SKM-1 (cell line): Measurements from ENCODE around the gene GLRA3.
A peak's percentile ranks its signal among the peaks of the same experiment; 100 is the strongest.
"Not testable (repeated sequence)": the region's sequence is repeated elsewhere in the genome, so short reads cannot be mapped to it uniquely, and the experiment has no call there.

Source experiments
- DNase-seq: peaks from one replicate; lab custom pipeline; 2025; ENCODE audit not compliant: unreplicated experiment; lab: John Stamatoyannopoulos, UW

The GLRA3 gene

DNA sequence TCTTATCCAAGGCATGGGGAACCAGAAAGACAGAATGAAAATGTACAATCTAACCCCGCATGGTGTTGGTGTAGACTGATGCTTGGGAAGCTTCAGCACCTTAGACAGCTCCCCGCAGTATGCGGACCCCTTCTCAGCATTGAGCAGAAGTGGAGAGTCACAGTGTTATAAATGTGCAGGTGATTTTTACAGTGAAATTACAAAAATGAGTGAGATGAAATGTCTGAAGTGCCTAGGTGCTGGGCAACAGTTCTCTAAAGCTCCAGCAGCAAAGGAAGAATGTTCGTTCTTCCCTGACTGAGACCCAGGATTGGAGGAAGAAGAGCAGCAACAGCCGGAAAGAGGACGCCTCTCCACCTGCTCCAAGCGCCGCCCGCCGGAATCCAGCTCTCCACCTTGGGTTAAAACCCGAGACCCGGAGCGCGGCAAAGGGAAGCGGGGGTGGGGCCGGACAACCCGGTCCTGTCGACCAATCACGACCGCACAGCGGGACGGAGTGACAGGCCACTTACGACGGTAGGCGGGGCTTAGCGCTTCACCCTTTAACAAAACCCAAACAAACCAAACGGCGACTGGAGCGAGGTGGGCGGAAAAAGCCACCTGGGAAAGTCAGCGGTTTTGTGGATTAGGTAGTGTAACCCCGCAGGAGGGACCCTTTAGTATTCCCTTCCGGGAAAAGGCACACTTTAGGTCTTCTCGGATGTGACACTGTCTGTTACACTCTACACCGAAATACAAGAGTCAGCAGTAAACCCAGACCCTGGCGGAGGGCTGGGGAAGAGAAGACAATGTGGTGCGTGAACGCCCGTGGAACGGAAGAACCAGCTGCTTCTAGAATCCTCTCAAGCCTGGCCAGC is at the start of gene GLRA3:
Gene GLRA3, minus strand, starts transcription at position 403 of the 857 bp plus-strand sequence. CDS start 436 bp downstream, outside the sequence.
- DNase-seq, result no peak

DNA sequence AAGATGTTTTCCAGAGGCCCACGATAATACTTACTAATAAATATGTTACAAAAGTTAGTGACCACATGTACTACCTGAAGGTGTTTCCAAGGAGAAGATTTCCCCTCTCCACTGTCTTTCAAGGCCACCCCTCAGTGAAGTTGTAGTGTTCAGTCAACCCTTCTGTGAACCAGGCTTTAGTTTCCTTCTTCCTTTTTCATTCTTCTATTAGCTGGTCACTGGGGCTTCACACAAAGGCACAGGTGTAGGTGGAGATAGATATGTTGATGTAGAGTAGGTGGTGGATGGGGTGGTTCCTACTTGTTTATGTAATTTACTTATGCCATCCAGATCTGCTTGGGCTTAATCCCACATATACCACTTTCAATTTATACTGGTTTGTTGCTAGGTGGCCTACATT is 45.9 kb upstream of the GLRA3 start:
- DNase-seq, result no peak

DNA sequence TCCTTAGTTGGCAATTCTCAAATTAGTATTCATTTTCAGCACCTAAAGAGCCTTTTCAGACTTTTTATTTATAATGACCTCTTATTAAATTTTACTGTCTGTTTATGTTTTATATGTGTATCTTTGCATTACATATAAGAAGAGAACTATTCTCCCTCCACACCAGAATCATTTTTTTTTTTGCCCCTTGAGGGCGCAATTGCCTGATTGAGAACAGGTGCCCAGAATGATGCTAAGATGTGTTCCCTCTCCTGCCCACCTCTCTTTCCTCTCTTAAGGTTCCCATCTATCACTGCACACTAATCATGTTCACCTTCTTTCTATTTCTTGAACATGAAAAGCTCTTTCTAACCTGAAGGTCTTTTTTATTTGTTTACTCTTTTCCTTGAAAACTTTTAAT is 44.9 kb upstream of the GLRA3 start:
- DNase-seq, result peak; percentile 8

DNA sequence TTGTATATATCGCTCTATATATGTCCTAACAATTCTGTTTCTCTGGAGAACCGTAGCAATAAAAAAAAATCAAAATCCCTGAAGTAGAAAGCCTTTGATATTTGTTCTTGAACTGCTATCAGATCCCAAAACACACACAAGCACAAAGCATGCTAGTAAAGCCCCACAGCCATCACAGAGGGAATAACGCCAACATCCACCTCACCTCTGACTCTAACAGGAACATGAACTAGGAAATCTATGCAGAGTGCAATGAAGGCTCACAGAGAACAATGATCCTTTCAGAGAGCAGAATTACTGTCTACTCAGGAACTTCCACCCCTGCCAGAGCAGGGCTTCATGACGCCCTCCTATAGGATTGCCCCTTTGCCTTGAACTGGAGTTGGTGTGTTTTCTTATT is 44.1 kb upstream of the GLRA3 start:
- DNase-seq, result not testable (repeated sequence)

DNA sequence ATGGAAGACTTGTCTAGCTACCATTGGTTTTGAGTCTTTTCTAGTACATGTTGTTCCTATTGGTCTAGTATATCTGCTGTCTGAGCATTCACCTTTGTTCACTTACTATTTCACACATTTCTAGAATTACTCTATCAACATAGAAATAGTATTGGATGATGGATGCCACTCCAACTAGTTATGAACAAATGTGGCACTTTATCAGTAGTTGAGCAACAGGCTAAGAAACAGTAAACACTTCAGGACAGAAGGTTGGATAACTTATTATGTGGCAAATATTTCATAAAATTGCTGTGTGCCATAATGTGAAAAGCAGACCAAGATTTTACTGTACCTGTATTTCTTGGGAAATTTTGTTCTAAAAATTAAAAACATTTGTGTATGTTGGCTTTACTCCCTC is 42.4 kb upstream of the GLRA3 start:
- no peak for DNase-seq

DNA sequence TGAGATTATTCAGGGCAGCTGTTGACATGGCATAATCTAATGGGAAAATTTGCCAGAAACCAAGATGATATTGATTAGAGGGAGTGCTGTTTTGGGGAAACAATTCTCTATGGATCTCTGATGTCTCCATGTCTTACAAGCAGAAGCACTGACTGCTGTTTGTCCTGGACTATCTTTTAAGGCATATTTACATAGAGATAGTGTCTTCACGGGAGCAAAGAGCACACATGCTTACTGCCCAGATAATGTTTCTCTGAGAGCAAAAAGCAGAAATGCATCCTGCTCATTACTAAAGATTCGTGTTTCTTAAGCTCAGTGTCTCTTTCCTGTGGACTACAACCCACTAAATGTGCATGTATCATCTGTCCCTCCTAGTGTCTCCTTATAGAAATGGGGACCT is 41.3 kb upstream of the GLRA3 start:
- no peak for DNase-seq

DNA sequence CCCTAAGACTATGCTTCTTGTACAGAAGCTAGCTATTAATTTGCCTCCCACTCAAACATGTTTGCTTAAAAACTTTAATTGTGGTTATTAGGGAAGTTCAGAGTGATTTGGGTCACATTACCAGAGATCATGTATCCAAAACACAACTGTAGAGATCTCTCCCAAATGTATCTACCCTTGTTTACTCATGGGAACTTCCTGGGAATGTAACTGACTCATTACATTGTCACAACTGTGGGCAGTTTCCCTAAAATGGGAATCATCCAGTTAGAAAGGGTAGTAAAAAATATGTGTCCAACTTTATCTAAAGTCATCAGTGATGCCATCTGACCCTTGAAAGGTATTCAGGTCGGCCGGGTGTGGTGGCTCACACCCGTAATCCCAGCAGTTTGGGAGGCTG is 40.3 kb upstream of the GLRA3 start:
- no peak for DNase-seq

DNA sequence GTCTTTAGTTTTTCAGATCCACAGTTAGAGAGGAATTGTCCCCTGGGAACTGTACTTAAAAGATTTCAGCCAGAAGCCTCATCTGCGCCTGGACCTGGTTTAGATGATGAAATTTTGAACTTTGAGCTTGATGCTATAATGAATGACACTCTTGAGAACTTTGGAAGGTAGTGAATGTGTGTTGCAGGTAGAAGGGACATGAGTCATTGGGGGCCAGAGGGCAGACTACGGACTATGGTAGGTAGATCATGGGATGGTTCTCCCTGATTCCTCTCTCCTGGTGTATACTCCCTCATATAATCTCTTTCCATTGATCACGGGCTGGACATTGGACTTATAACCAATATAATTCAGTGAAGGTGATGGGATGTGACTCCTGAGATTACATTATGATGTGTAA is 38.9 kb upstream of the GLRA3 start:
- no peak for DNase-seq

DNA sequence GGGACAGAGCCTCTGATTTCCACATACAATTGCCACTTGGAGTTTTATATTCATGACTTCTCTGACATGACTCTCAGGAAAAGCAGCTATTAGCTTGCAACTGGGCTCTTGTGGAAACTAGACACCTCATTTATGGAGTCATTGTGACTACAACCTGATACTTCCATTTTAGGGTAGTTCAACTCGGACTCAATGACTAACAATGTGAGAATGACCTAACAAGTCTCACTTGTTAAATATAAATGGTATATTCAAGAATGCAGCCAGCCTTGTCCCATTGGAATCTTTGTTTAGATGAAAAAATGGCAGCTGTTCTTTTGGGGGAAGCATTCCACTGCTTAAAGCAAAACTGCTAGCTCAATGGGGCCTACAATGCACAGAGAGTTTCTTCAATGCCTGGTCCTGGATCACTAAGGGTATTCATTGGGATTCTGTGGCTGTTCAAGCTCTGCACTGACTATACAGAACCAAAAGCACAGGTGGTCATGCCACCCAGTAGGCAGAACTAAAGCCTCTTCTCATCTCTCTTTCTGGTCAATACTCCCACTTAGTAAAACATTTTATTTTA is 36.5 kb upstream of the GLRA3 start:
- no peak for DNase-seq

DNA sequence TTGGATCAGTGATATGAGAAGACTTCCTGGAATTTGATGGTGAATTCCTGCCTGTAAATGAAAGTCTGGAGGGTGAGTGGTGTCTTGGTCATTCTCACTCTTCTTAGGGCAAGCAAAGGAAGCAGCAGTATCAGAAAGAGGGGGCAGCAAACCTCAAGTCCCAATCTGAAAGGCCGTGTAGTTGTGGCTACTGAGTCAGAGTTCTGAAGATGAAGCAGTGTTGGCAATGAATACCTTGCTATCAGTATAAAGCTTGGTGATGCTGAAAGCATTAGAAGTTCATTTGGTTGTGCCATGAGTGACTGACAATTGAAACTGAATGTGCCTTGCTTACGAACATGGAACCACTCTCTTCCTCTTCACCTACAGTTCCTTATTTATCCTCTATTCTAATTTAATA is 35.0 kb upstream of the GLRA3 start:
- DNase-seq, result no peak

DNA sequence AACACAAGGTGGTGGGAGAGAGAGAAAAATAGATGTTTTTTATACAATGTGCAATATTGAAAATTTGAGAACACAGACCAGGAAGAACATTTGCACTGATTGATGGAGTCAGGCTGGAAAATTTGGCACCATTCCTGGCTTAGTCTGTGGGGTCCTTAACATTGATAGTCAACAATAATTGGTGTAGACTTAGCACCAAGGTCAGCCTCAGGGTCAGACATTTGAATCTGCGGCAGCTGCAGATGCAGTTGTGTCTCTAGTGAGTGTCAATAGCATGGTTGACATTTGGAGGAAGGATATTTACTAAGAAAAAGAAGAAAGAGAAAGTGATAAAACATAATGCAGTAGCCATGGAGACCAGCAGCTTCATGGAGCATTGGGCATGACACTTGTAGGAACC is 31.5 kb upstream of the GLRA3 start:
- no peak for DNase-seq

DNA sequence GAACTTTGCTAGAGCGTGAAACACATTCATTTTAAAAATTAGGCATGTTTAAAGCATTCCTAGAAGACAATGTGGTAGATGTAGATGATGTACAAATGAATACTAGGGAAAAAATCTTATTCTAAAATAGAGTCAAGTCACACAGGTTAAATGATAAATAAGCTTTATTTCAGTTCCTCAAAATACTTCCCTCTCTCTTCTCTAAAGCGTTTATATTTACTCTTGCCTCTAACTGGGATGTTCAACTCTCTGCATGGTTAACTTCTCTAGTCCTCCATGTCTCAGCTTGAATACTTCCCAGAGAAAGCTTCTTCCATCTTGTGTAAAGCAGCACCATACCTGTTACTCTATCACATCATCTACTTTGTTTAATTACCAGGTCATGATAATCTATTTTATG is 30.9 kb upstream of the GLRA3 start:
- DNase-seq, result peak; percentile 4

DNA sequence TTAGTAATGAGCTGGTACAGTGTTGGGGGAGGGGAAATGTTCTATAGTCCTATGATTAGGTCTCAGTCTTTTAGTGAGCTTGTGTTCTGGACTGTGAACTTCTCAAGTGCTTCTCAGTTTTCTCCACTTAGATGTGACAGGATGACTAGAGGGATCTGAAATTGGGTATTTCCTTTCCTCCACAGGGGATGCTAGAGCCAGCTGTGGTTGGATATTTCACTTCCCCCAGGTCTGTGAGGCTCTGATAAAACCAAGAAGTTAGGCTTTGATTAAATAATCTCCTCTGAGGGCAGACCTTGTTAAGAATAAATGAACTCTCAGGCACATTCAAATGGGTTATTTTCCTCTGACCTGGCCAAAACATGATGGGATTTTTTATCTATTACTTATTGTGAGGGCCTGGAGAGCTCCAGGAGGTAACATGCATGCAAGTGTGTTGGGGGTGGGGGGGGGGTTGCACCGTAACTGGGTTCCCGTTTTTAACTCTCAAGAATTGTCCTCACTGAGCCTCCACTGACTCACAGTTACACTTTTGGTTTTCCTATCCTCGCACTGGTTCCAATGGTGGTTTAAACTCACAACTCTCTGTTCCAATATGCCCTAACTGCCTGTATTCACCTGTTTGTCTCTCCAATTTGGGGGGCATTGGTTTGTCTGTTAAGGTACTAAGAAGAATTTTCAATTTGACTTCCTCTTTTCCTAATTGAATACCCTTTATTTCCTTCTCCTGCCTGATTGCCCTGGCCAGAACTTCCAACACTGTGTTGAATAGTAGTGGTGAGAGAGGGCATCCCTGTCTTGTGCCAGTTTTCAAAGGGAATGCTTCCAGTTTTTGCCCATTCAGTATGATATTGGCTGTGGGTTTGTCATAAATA is 28.1 kb upstream of the GLRA3 start:
- no peak for DNase-seq

DNA sequence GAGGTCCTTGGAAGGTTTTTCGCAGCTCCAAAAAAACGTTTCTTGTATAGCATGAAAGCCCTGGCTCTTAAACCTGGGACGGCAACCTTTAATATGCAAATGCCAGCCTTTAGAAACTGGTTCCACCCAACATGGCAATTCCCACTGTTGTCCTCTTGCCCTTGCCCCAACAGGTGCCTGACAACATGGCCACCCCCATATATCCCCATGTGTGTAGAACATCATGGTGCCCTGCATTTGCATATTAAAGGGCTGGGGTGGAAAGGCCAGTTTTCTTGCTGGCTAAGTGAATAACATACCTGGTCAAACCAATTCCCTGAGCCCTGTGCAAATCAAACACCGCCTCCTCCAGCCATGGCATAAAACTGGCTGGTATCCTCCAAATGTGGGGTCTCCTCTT is 26.0 kb upstream of the GLRA3 start:
- no peak for DNase-seq

DNA sequence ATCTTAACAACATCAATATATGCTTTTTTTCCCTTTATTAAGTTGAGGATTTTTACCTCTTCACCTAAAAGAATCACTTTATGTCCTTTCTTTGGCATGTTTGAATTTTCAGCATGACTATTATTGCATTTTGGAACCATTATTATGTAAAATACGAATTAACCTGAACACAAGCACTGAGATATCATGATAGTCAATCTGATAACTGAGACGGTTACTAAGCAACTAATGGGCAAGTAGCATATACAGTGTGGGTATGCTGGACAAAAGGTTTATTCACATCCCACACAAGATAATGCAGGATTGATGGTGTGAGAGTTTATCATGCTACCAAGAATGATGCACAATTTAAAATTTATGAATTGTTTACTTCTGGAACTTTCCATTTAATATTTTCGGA is 24.6 kb upstream of the GLRA3 start:
- no peak for DNase-seq

DNA sequence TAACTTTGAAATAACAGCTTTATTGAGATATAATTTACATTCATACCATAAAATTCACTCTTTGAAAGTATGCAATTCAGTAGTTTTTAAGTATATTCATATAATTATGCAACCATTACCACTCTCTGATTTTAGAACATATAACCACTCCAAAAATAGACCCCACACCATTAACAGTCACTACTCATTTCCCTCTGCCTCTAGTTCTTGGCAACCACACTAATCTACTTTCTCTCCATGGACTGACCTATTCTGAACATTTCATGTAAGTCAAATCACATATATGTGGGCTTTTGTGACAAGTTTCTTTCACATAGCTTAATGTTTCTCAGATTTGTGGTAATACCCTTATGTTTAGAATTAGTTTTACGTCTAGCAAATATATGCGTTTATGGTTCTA is 19.5 kb upstream of the GLRA3 start:
- DNase-seq, result no peak

DNA sequence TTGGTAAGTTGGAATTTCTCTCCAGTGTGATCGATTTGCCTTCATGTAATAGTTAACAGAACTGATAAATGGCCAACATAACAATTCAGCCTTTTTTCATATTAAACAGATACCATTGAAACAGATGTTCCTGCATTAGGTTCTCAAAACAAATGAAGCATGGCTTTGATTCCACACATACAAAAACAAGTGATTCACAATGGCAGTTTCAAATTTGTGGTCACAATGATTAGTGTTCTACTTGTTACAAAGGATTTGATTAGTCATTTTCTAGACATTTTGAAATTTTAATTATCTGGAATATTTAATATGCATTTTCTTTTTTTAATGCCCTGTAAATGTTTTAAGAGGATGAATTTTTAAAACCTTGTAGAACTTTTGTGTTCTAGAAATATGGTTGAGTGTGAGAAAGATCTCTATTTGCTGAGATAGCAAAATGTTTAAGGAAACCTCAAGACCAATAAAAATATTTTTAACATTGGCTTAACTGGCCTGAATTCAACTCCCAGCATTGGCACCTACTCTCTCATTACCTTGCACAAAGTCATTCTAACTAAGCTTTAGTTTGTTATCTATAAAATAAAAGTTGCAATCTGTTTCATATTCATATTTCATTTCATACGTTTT is 18.9 kb upstream of the GLRA3 start:
- DNase-seq, result no peak

DNA sequence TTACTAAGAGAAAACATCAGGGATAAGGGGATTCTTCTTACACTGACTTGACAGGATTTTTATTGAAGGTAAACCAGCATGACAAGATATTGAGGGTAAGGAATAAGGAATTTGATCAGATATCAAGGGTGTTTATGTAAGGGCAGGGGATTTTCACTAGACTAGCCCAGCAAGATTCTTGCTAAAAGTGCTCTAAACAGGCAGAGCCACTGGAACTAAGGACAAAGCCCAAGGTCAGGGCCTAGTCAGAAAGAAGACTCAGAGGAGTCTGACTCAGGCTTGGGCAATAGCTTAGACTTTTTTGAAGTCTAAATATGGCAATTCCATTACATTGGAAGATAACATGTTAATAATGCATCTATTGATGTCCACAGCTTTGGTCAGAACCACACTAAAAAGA is 6.5 kb upstream of the GLRA3 start:
- DNase-seq, result no peak

DNA sequence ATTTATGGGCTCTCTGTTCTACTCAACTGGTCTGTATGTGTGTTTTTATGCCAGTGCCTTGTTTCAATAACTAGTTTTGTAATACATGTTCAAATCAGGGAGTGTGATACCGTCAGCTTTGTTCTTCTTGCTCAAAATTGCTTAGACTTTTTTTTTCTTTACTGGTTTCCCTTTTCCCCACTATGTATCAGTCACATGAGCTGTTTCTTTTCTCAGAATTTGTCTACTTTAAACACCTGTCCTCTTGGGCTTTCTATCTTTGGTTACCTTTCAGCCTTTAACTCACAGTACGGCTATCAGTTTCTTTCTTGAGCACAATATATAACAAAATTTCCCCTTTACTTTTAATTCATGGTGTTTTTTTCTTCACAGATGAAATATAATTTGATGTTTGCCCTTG is 5.4 kb upstream of the GLRA3 start:
- DNase-seq, result no peak

DNA sequence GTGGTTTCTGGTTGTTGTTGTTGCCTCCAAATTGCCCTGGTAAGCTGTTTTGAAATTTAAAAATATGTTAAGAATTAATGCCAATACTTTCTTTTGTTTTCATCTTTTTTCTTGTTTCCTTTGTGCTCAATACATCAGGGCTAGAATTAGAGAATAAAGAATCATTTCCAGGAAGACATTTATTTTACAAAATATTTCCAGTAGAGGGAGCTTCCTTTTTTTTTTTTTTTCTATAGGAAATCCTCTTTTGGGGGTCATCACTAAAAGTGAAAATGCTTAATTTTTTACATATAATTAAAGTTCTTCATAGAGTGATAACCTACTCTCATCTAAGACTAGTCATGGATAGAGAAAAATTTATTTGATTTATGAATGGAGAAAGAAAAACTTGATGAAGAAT is 2.4 kb downstream of the GLRA3 start:
- DNase-seq, result no peak

DNA sequence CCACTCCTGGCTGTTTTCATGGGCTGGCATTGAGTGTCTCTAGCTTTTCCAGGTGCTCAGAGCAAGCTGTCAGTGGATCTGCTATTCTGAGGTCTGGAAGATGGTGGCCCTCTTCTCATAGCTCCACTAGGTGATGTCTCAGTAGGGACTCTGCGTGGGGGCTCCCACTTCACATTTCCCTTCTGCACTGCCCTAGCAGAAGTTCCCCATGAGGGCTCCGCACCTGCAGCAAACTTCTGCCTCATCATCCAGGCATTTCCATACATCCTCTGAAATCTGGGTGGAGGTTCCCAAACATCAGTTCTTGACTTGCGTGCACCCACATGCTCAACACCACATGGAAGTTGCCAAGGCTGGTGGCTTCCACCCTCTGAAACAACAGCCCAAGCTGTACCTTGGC is 13.8 kb downstream of the GLRA3 start:
- no peak for DNase-seq
